Upper lobe of left lung (tissue), 6 donors: ENCODE results near the gene HNRNPR. TPM values are rescaled to one million over a fixed set of nuclear protein-coding genes. Genes with fewer than 3 reads are reported as not detected.
"Not testable (repeated sequence)": the region's sequence is repeated elsewhere in the genome, so short reads cannot be mapped to it uniquely, and the experiment has no call there.

Experiments
- ATAC-seq, 2 donors: fragments of 200-7000 bp; cut with Tn5 transposase; one replicate each; pipeline ENCODE4 v1.9.1; 2022; ENCODE audit warnings: mild to moderate bottlenecking in 2 of 2, moderate library complexity in 2 of 2; ENCODE audit not compliant: low FRiP score in 2 of 2
- DNase-seq, 2 donors: peaks; one replicate each; pipeline ENCODE4 v3.0.0-alpha.2; 2019 to 2020
- H3K27ac ChIP-seq, 4 donors: fragments of 200-600 bp; sonication (generic); one replicate each; pipeline ENCODE4 v1.5.1; 2016 to 2019
- H3K27me3 ChIP-seq, 4 donors: fragments of 200-600 bp; sonication (generic); one replicate each; pipeline ENCODE4 v1.5.1; 2017 to 2019
- H3K36me3 ChIP-seq, 4 donors: fragments of 200-600 bp; sonication (generic); one replicate each; pipeline ENCODE4 v1.5.1; 2016 to 2019
- H3K4me1 ChIP-seq, 4 donors: fragments of 200-600 bp; sonication (generic); one replicate each; pipeline ENCODE4 v1.5.1; 2018 to 2019
- H3K4me3 ChIP-seq, 4 donors: fragments of 200-600 bp; sonication (generic); one replicate each; pipeline ENCODE4 v1.5.1; 2017 to 2019; ENCODE audit warnings: mild to moderate bottlenecking in 2 of 4, moderate library complexity in 1 of 4
- H3K9me3 ChIP-seq, 4 donors: fragments of 200-600 bp; sonication (generic); one replicate each; pipeline ENCODE4 v1.5.1; 2018 to 2019
- CTCF ChIP-seq, 6 experiments: fragments of 450-650 bp in 4 of 6; fragments of 200-600 bp in 2 of 6; sonication (generic) in 2 of 6; IDR thresholded peaks; one replicate each; pipeline ENCODE4 v1.5.1; 2016 to 2019; ENCODE audit warnings: antibody characterized with exemption in 6 of 6
- EP300 ChIP-seq, 4 donors: sonication (generic); formaldehyde crosslinking; IDR thresholded peaks; one replicate each; pipeline ENCODE4 v1.5.1; 2017; ENCODE audit warnings: antibody characterized with exemption in 4 of 4, control low read depth in 2 of 4
- POLR2A ChIP-seq, 4 donors: fragments of 450-650 bp; IDR thresholded peaks; one replicate each; pipeline ENCODE4 v1.5.1; 2016 to 2017; ENCODE audit warnings: antibody characterized with exemption in 4 of 4, mild to moderate bottlenecking in 2 of 4
- POLR2AphosphoS5 ChIP-seq, 2 donors: sonication (generic); formaldehyde crosslinking; IDR thresholded peaks; one replicate each; pipeline ENCODE4 v1.5.1; 2017; ENCODE audit warnings: antibody characterized with exemption in 2 of 2
- WGBS, 2 donors: methylation state at CpG; one replicate each; pipeline ENCODE4 v1.1.5; 2017 to 2018; 5-methylcytosine and 5-hydroxymethylcytosine counted together
- total RNA-seq, 6 donors: library from RNA; depleted of rRNA in 4 of 6; stranded (reverse); fragments of >200 nt in 4 of 6; gene quantifications; one replicate each; pipeline versions ENCODE4 v1.1.0 to v1.2.1, GENCODE V29; 2016 to 2021
- donor health status: DM: no; HTN: no; CAD: no; lungs with moderate emphysema.
- donor health status: DM: no; HTN: yes; CAD: no; lungs with severe emphysema.

HNRNPR gene
- total RNA-seq, 6 donors from 2014 or later = 43.9 to 97.7 (median 73.5) TPM

- Histone ChIP-seq H3K27ac (no peak overlapping the region), H3K36me3 (no peaks in the 10 kb centered on the region), H3K4me1 (no peaks in the 10 kb centered on the region), H3K4me3 (no peak overlapping the region), H3K27me3 (no peaks in the 10 kb centered on the region), H3K9me3 (no peaks in the 10 kb centered on the region)
- DNase-seq = no peak
- no peak for ATAC-seq
- no peak for TF ChIP-seq POLR2A (IDR thresholded peaks at IDR 0.05)
- TF ChIP-seq EP300 (IDR thresholded peaks at IDR 0.05) = no peak
- no peak for TF ChIP-seq POLR2AphosphoS5 (IDR thresholded peaks at IDR 0.05)
- no peak for TF ChIP-seq CTCF (IDR thresholded peaks at IDR 0.05)
- 71 to 73% methylated on average over 3 of the region's 3 CpGs for WGBS, 2 donors
Observed at GRCh38 chr1:23263380-23263887, 80.7 kb downstream of the HNRNPR start.

- WGBS, 2 donors = 70 to 91% methylated on average over 1 of the region's 2 CpGs
- not testable (repeated sequence) for H3K36me3 ChIP-seq, H3K4me1 ChIP-seq, H3K4me3 ChIP-seq, ATAC-seq, DNase-seq, H3K27ac ChIP-seq, H3K9me3 ChIP-seq, H3K27me3 ChIP-seq
Observed at GRCh38 chr1:23258082-23258481, 86.0 kb downstream of the HNRNPR start.

- H3K4me1 ChIP-seq, ATAC-seq, H3K36me3 ChIP-seq, H3K27ac ChIP-seq, H3K9me3 ChIP-seq, H3K27me3 ChIP-seq, H3K4me3 ChIP-seq: not testable (repeated sequence)
- peak in 1 of 2 donors; percentile 72 for DNase-seq
- 90 to 96% methylated on average over 5 to 22 of the region's 34 CpGs for WGBS, 2 donors
Observed at GRCh38 chr1:23257371-23257770, 86.7 kb downstream of the HNRNPR start.

Other genes with a start within 250 kb of the HNRNPR start
- gene LUZP1, start 175.4 kb downstream of the HNRNPR start, total RNA-seq = 10 to 100 TPM; 12.6 to 33.0 (median 21.2) TPM
- under 1 TPM in 3 of 6 donors, not detected in 3; 0.20 to 0.51 (median 0.46) TPM for gene HTR1D, start 126.8 kb downstream of the HNRNPR start, total RNA-seq
- gene ZNF436, start 25.6 kb upstream of the HNRNPR start, total RNA-seq = 10 to 100 TPM in 2 of 6 donors, 1 to 10 TPM in 4; 5.5 to 11.3 (median 8.2) TPM
- gene TCEA3, start 80.5 kb upstream of the HNRNPR start, total RNA-seq = 100 to 1,000 TPM in 1 of 6 donors, 10 to 100 TPM in 5; 32.5 to 141 (median 42.9) TPM
- gene ASAP3, start 139.9 kb upstream of the HNRNPR start, total RNA-seq = 10 to 100 TPM; 29.5 to 47.2 (median 41.8) TPM
- 1 to 10 TPM in 5 of 6 donors, under 1 TPM in 1; 0.69 to 1.9 (median 1.1) TPM for gene E2F2, start 186.9 kb upstream of the HNRNPR start, total RNA-seq
- gene ID3, start 215.2 kb upstream of the HNRNPR start, total RNA-seq = 100 to 1,000 TPM in 4 of 6 donors, 10 to 100 TPM in 2; 75.4 to 269 (median 135) TPM